Suprapubic skin (tissue), 4 donors: ENCODE measurements around the gene TPRG1L. TPM values are rescaled to one million over a fixed set of nuclear protein-coding genes. Genes with fewer than 3 reads are reported as not detected.
"Not testable (repeated sequence)": the region's sequence is repeated elsewhere in the genome, so short reads cannot be mapped to it uniquely, and the experiment has no call there.

Experiments
- DNase-seq, 2 donors: peaks; one replicate each; pipeline ENCODE4 v3.0.0-alpha.2; 2019; ENCODE audit warnings: low spot score in 2 of 2
- H3K27ac ChIP-seq: fragments of 200-600 bp; sonication (generic); one replicate; pipeline ENCODE4 v1.5.1; 2019
- H3K27me3 ChIP-seq: fragments of 200-600 bp; sonication (generic); one replicate; pipeline ENCODE4 v1.5.1; 2019
- H3K36me3 ChIP-seq: fragments of 200-600 bp; sonication (generic); one replicate; pipeline ENCODE4 v1.5.1; 2019
- H3K4me1 ChIP-seq: fragments of 200-600 bp; sonication (generic); one replicate; pipeline ENCODE4 v1.5.1; 2019
- H3K4me3 ChIP-seq: fragments of 200-600 bp; sonication (generic); one replicate; pipeline ENCODE4 v1.5.1; 2019; ENCODE audit warnings: mild to moderate bottlenecking
- H3K9me3 ChIP-seq: fragments of 200-600 bp; sonication (generic); one replicate; pipeline ENCODE4 v1.5.1; 2019
- EP300 ChIP-seq: sonication (generic); formaldehyde crosslinking; IDR thresholded peaks from one replicate; pipeline ENCODE4 v1.6.1; 2017; ENCODE audit warnings: antibody characterized with exemption
- POLR2A ChIP-seq, 2 donors: fragments of 450-650 bp; IDR thresholded peaks; one replicate each; pipeline ENCODE4 v1.6.1; 2017; ENCODE audit warnings: antibody characterized with exemption in 2 of 2, mild to moderate bottlenecking in 2 of 2, moderate library complexity in 2 of 2
- POLR2AphosphoS5 ChIP-seq, 3 donors: sonication (generic); formaldehyde crosslinking; IDR thresholded peaks; one replicate each; pipeline ENCODE4 v1.6.1; 2017; ENCODE audit warnings: antibody characterized with exemption in 3 of 3
- WGBS: methylation state at CpG from one replicate; pipeline ENCODE4 v1.1.5; 2018; 5-methylcytosine and 5-hydroxymethylcytosine counted together
- total RNA-seq, 4 donors: library from RNA; depleted of rRNA; stranded (reverse); fragments of >200 nt; gene quantifications; one replicate each; pipeline ENCODE4 v1.1.0, GENCODE V29; 2016
- TF ChIP-seq, protein P1 (sequence below), 2 donors: fragments of 200-600 bp in 1 of 2; fragments of 450-650 bp in 1 of 2; sonication (generic) in 1 of 2; IDR thresholded peaks; one replicate each; pipeline ENCODE4 v1.5.1; 2016 to 2019; ENCODE audit warnings: antibody characterized with exemption in 2 of 2, mild to moderate bottlenecking in 1 of 2, moderate library complexity in 1 of 2

Gene TPRG1L
- total RNA-seq, 4 donors from 2014 or later, result 36.9 to 52.6 (median 44.8) TPM

DNA sequence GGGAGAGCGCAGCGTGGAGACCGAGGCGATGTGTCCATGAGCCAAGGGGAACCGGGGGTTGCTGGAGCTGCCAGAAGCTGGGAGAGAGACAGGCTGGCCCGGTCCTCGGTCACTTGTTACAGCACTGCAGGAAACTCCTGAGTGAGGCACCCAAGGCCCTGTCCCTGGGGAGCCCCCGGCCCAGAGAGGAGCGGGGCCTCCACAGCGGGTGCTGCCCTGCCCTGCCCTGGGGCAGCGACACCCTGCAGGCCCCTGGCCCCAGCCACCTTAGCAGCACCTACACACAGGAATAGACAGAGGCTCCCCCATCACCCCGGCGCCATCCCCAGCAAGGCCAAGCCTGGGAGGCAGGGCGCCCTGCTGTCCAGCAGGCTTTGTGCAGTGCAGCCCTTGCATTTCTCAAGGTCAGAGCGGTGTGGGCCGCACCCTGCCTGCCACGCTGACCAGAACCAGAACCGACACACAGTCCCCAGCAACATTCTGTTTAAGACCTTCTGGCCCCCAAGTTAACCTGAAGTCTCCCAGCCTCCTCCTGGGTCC, 6.9 kb upstream of the TPRG1L start:
- Histone ChIP-seq H3K27me3 (peaks cover 3% of the 10 kb centered on the region), H3K4me1 (peaks cover 20% of the 10 kb centered on the region), H3K9me3 (no peaks in the 10 kb centered on the region), H3K36me3 (no peaks in the 10 kb centered on the region), H3K4me3 (no peak overlapping the region), H3K27ac (no peak overlapping the region)
- 85% methylated on average over 15 of the region's 18 CpGs for WGBS
- no peak for DNase-seq
- TF ChIP-seq EP300, result no peak
- TF ChIP-seq, protein P1, sequence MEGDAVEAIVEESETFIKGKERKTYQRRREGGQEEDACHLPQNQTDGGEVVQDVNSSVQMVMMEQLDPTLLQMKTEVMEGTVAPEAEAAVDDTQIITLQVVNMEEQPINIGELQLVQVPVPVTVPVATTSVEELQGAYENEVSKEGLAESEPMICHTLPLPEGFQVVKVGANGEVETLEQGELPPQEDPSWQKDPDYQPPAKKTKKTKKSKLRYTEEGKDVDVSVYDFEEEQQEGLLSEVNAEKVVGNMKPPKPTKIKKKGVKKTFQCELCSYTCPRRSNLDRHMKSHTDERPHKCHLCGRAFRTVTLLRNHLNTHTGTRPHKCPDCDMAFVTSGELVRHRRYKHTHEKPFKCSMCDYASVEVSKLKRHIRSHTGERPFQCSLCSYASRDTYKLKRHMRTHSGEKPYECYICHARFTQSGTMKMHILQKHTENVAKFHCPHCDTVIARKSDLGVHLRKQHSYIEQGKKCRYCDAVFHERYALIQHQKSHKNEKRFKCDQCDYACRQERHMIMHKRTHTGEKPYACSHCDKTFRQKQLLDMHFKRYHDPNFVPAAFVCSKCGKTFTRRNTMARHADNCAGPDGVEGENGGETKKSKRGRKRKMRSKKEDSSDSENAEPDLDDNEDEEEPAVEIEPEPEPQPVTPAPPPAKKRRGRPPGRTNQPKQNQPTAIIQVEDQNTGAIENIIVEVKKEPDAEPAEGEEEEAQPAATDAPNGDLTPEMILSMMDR (IDR thresholded peaks at IDR 0.05), result no peak
- TF ChIP-seq POLR2A (IDR thresholded peaks at IDR 0.05), result no peak
- no peak for TF ChIP-seq POLR2AphosphoS5 (IDR thresholded peaks at IDR 0.05)

DNA sequence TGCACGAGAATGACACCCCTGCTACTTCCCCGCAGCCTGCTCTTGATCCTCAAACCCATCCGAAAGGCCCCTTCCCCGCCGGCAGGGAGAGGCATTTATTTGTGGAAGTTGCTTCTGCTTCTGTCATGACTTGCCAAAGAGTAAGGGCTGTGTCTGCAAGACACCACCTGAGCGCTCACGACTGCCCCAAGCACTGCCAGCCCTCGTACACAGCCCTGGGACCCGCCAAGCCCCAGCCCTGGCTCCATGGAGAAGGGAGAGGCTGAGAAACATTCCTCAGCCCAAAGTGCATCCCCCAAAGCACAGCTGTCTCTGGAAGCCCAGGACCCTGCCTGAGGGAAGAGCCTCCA, 6.3 kb upstream of the TPRG1L start:
- Histone ChIP-seq H3K27me3 (peaks cover 3% of the 10 kb centered on the region), H3K4me1 (peaks cover 26% of the 10 kb centered on the region), H3K4me3 (no peak overlapping the region), H3K9me3 (no peaks in the 10 kb centered on the region), H3K27ac (no peak overlapping the region), H3K36me3 (no peaks in the 10 kb centered on the region)
- DNase-seq, result no peak
- TF ChIP-seq, protein P1 (IDR thresholded peaks at IDR 0.05), result no peak
- TF ChIP-seq POLR2A (IDR thresholded peaks at IDR 0.05) (no peak), EP300 (no peak), POLR2AphosphoS5 (IDR thresholded peaks at IDR 0.05) (no peak)
- WGBS, result 60% methylated on average over 3 of the region's 9 CpGs

DNA sequence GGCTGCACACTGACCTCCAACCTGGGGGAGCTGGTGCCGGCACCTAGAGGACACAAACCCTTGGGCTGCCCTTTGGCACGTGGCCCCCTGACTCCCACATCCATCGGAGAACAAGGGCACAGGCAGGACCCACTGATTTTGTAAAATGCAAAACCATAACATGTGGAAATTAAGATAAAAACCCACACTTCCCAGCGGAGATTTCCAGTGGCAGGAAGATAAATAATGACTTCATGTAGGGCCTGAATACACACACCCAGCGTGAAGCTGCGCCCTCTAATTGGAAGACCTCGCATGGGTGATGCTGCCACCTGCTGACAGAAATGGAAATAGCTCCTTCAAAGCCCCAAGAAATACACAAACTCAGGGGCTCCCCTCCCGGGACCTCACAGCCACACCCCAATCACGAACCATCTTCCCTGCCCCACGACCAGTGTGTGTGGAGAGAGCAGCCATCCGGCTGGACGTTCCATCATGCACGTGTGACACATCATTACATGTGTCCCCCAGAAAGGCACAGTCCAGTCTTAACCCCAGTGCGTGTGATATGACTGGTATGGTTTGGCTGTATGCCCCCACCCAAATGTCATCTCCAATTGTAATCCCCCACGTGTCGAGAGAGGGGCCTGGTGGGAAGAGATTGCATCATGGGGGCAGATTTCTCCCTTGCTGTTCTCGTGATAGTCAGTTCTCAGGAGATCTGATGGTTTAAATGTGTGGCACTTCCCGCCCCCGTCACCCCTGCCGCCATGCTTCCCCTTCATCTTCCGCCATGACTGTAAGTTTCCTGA, 5.7 kb upstream of the TPRG1L start:
- TF ChIP-seq POLR2A (IDR thresholded peaks at IDR 0.05) (no peak), POLR2AphosphoS5 (IDR thresholded peaks at IDR 0.05) (no peak), EP300 (no peak)
- TF ChIP-seq, protein P1 (IDR thresholded peaks at IDR 0.05), result peak; percentile 71 to 79
- WGBS, result 14% methylated on average over 20 of the region's 21 CpGs
- peak in 1 of 2 donors; percentile 89 for DNase-seq
- H3K4me1 ChIP-seq, result peaks cover 32% of the 10 kb centered on the region
- H3K4me3 ChIP-seq, result no peak overlapping the region
- no peak overlapping the region for H3K27ac ChIP-seq
- H3K27me3 ChIP-seq, result peaks cover 3% of the 10 kb centered on the region
- no peaks in the 10 kb centered on the region for H3K9me3 ChIP-seq
- H3K36me3 ChIP-seq, result no peaks in the 10 kb centered on the region

DNA sequence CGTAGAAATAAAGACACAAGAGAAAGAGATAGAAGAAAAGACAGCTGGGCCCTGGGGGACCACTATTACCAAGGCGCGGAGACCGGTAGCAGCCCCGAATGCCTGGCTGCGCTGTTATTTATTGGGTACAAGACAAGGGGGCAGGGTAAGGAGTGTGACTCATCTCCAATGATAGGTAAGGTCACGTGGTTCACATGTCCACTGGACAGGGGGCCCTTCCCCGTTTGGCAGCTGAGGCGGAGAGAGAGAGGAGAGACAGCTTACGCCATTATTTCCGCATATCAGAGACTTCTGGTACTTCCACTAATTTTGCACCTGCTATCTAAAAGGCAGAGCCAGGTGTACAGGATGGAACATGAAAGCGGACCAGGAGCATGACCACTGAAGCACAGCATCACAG, 4.1 kb upstream of the TPRG1L start:
- Histone ChIP-seq H3K27ac (no peak overlapping the region), H3K9me3 (no peaks in the 10 kb centered on the region), H3K36me3 (no peaks in the 10 kb centered on the region), H3K4me3 (no peak overlapping the region), H3K4me1 (peaks cover 40% of the 10 kb centered on the region), H3K27me3 (no peaks in the 10 kb centered on the region)
- no peak for DNase-seq
- 81% methylated on average over 12 of the region's 12 CpGs for WGBS
- TF ChIP-seq, protein P1 (IDR thresholded peaks at IDR 0.05), result no peak
- no peak for TF ChIP-seq EP300
- no peak for TF ChIP-seq POLR2A (IDR thresholded peaks at IDR 0.05)
- no peak for TF ChIP-seq POLR2AphosphoS5 (IDR thresholded peaks at IDR 0.05)

DNA sequence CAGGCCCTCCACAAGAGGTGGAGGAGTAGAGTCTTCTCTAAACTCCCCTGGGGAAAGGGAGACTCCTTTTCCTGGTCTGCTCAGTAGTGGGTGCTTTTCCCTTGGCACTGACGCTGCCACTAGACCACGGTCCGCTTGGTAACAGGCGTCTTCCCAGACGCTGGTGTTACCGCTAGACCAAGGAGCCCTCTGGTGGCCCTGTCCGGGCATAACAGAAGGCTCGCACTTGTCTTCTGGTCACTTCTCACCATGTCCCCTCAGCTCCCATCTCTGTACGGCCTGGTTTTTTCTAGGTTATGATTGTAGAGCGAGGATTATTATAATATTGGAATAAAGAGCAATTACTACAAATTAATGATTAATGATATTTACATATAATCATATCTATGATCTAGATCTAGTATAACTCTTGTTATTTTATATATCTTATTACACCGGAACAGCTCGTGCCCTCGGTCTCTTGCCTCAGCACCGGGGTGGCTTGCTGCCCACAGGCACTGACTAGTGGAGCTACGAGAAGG, 3.6 kb upstream of the TPRG1L start:
- H3K36me3 ChIP-seq, DNase-seq, H3K9me3 ChIP-seq, H3K27me3 ChIP-seq, H3K4me3 ChIP-seq, H3K27ac ChIP-seq: not testable (repeated sequence)
- WGBS, result 29% methylated on average over 11 of the region's 15 CpGs
- TF ChIP-seq, protein P1 (IDR thresholded peaks at IDR 0.05), result peak in 1 of 2 donors; percentile 72
- peaks cover 45% of the 10 kb centered on the region for H3K4me1 ChIP-seq

DNA sequence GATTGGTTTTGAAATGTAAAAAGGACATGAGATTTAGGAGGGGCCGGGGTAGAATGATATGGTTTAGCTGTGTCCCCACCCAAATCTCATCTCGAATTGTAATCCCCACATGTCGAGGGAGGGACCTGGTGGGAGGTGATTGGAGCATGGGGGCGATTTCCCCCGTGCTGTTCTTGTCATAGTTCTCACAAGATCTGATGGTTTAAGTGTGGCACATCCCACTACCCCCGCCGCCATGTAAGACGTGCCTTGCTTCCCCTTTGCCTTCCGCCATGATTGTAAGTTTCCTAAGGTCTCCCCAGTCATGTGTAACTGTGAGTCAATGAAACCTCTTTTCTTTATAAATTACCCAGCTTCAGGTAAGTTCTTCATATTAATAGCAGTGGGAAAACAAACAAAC, 2.7 kb upstream of the TPRG1L start:
- peaks cover 48% of the 10 kb centered on the region for H3K4me1 ChIP-seq
- not testable (repeated sequence) for H3K27me3 ChIP-seq, DNase-seq, H3K9me3 ChIP-seq, H3K4me3 ChIP-seq, H3K36me3 ChIP-seq, H3K27ac ChIP-seq
- 88% methylated on average over 9 of the region's 9 CpGs for WGBS
